ENCODE results near the gene COBL.

The COBL gene

GRCh38 chr7:51316666-51317581, at the start of gene COBL:
COBL (minus strand) TSS chr7:51316809; CDS start chr7:51316633, 176 bp downstream.
- no peak for DNase-seq

DNA sequence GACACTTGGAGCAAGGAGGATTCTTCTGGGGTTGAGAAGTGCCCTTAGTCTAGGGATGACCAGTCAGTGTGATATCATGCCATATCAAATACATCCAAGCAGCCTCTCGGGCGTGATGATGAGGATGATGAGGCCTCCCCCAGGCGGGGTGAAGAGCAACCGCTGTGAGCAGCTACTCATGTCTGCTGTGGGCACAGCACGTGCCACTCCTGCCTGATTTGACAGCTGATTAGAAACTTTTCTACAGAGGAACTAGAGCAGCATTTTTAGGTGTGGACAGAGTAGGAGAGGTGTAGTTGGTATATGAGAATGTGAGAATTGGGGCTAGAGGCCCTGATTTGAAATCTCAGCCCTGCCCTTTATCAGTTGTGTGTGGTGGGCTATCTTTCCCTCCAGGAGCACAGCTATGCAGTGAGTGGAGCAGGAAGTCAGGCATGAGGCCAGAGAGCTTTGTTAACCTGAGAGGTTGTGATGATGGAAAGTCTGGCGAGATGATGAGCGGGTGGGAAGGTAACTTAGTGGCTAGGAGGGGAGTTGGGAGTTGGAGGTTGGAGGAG, 49.6 kb upstream of the COBL start:
- no peak for DNase-seq

DNA sequence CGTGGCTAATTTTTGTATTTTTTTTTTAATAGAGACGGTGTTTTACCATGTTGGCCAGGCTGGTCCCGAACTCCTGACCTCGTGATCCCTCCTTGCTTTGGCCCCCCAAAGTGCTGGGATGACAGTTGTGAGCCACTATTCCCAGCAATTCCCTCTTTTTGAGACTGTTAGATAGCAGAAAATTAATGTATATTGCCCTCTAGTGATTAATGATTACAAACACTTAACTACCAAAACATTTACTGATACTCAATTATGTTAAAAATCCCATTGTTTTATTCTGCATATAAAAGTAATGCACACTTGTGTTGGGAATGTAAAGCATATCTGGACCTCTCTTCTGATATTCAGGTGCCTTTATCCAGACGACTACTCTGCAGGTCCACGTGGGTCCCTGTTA, 41.2 kb upstream of the COBL start:
- no peak for DNase-seq

DNA sequence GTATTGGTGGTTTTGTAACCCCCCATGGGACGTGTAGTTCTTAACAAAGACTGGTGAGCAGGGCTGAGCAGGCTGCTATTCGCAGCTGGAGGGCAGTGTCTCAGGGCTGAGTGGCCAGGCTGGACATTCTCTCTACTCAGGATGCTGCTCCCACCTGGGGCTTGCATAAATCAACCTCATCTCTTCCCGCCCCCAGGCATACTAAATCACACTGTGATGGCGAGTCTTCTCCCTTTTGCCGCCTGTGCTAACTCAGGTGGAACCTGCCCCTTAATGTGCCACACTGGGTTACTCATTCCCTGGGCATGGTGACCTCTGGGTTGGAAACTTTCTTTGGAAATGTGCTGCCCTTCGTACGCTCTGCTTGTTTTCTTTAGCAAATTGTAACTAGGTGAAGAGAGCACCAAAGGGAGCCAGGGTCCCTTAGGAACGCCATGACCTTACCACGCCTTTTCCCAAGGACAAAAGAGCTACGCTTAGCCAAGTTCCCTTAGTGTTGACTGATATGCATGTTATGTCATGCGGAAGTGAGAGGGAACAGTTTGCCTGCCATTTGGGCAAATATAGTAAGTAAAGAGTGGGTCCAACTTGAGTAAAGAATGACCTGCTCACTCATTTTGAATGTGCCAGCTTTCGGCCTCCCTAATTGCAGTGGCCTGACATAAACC, 40.4 kb upstream of the COBL start:
- no peak for DNase-seq

DNA sequence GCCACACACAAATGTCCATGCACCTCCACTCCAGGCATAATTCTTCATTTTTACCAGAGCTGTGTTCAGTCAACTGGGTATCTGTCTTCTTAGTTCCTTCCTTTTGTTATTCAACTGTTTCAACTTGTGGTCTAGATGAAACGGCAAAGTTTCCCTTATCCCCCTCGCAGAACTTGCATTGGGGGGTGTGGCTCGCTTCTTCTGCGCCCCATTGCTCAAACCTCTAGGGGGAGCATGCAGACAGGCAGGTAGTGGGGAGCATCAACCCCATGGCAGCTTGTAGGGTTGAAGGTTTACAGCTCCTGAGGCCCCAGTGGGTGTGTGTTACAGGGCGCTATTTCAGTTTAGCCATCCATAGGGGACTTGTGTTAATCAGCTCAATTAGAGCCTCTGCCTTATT, 38.3 kb upstream of the COBL start:
- no peak for DNase-seq

DNA sequence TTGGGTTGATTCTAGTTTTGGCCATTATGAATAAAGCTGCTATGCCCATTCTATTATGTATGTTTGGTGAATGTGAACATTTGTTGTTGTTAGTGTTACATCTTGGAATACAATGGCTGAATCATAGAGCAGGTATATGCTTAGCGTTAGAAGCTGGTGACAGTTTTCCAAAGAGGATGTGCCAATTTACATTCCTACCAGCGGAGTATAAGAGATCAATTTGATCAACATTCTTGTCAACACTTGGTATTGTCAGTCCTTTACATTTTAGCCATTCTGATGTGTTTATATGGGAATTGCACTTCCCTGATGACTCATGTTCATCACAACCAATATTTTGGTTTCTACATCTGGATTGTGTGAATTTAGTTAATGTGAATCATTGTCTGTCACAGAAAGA, 37.8 kb upstream of the COBL start:
- DNase-seq, result no peak

DNA sequence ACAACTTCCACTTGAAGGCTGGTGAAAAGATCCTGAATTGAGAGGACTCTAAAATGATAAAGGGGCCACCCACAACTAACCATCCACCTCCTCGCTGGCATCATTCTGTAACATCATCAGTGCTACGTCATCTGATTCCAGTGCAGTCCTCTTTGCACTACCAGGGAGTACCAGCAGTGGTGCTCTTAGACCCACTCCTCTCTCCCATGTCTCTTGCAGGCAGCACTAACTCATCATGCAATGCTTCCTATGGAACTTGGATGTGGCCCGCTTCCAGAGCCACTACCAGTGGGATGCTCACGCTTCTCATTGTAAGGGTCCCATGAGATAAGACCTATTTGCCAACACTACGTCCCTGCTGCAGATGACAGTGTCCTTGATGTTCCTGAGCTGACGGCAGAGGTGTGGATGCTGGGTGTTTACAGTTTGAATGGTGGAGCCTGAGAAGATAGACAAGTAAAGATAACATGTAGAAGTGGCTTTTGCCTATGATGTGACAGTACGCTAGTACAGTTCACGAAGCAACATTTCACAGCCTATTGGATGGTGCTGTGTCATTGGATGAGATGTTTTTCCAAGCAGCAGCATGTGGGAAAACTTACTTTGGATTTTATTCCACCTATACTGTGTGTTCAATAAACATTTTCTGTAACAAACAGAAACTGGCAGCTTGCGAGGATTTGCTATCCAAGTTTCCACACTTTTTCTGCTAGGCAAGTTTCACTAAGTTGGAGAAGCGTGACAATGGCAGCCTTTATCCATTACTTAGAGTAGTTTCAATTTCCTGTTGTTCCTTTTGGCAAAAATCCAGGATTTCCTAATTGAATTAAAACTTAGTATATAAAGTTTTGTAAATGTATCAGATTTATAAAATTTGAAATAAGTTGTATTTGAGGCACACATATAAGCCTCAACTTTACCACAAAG, 35.8 kb upstream of the COBL start:
- no peak for DNase-seq

DNA sequence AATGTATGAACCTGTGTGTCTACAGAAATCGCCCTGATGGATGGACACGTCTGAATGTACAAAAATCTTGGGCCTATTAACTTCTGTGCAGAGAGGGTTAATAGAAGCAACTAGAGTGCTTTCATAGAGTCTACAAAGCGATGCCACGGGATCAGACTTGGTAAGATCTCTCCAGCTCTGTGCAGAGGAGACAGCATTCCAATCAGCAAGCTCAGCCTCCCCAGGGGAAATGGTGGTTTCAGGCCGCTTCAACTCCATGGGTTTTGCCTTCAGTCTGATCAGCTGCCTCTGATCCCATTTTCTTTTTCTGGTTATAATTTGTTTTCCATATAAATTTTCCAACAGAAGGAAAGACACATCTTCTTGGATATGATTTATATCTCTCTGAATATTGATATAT, 35.1 kb upstream of the COBL start:
- no peak for DNase-seq

DNA sequence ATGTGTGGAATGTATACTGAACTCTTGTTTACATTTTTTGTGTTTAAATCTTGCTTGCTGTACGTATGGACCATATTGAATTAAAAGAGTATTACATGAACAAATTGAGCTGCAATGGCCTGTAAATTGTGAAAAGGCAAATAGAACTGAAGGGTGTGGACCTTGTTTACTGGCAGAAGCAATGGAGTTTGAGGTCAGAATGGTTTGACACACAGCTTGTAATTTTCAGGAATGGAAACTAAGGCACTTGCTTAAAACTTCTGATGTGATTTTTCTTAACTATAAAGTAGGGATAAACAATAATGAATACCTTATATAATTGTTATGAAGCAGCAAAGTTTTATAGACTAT, 33.9 kb upstream of the COBL start:
- no peak for DNase-seq

- no peak for DNase-seq
Measured at GRCh38 chr7:51349820-51350545, 33.4 kb upstream of the COBL start.

GRCh38 chr7:51346126-51346525, 29.5 kb upstream of the COBL start:
- DNase-seq, result no peak

- DNase-seq, result no peak
Measured at GRCh38 chr7:51344406-51345138, 28.0 kb upstream of the COBL start.

- DNase-seq, result no peak
Measured at GRCh38 chr7:51340936-51341335, 24.3 kb upstream of the COBL start.

DNA sequence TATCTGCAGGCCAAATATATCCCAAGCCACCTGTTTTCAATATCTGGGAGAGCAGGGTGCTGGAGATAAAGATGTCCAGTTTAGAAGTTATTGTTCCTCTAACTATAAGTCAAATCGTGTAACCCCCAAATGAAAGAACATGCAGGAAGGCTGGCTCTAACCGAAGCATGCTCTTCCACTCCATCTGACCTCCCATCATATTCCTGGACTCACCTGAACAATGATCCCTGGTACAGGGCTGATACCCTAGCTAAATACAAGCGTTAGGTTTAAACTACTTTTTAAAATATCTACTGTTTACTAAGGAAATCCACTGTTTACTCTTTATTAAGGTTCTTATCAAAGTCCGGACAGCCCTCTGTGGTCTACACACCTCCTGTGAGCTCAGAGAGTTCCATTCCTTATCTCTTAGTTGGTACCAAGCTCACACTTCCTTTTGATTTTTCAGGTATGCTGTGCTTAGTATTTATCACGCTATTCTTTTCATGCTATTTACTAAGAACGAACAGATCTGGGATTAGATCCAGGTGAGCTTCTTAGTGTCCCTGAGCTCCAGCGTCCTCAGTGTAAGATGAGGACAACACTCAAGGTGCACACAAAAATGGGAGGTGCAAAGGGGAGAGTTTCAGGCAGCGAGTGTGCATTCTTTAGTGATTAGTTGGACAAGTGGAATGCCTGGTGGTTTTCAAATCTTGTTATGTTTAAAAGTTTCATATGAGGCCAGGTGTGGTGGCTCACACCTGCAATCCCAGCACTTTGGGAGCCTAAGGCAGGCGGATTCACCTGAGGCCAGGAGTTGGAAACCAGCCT, 23.6 kb upstream of the COBL start:
- no peak for DNase-seq

- DNase-seq, result no peak
Measured at GRCh38 chr7:51335057-51335456, 18.4 kb upstream of the COBL start.

- no peak for DNase-seq
Measured at GRCh38 chr7:51329696-51330263, 13.2 kb upstream of the COBL start.

- no peak for DNase-seq
Measured at GRCh38 chr7:51328351-51328801, 11.8 kb upstream of the COBL start.

DNA sequence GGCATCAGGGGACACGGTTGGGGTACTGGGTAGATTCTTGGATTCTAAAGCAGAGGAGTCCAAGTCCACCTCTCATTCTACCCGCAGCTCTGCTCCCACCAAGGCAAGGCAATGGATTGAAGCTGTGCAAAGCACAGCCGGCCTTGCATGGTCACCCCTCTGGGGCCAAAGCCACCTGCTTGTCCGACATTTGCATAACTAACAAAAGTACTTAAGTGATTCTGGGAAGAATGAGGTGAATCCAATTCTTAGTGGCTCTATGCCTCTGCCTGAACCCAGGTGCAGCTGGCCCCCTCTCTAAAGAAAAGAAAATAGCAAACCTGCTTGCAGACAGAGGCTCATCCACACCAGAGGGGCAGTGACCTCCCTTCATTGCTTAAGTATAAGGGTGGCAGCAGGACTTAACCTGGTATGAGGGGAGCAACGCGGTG, 10.7 kb upstream of the COBL start:
- no peak for DNase-seq

DNA sequence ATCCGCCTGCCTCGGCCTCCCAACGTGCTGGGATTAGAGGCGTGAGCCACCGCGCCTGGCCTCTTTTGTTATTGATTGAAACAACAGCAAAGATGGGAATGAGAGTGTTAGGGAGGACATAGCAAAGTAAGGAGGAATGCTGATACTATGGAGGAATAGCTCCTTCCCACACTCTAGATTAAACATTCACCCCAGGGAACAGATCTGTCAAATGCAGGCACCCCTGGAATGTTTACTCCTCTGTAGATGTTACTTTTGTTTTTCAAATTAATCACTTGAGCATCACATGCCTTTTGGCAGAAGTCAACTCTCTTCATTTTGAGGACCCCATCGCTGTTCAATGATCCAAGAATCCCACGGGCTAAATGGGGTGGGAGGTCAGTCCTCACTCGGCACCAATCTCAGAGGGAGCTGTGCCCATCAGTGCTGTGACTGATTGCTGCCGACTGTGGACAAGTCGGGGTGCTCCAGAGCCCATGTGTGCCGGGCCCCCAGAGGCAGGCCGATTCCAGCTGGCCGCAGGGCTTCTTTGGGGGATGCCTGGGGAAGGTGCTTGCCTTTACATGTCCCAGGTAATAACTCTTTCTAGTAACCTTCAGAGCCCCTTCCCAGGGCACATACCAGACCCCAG, 10.2 kb upstream of the COBL start:
- DNase-seq, result no peak

- no peak for DNase-seq
Measured at GRCh38 chr7:51325908-51326307, 9.3 kb upstream of the COBL start.
